Mucosa of descending colon (tissue), 3 donors: ENCODE results near the gene PEMT. TPM values are rescaled to one million over a fixed set of nuclear protein-coding genes. Genes with fewer than 3 reads are reported as not detected.
"Not testable (repeated sequence)": the region's sequence is repeated elsewhere in the genome, so short reads cannot be mapped to it uniquely, and the experiment has no call there.

Experiments
- ATAC-seq: fragments of 200-7000 bp; cut with Tn5 transposase; one replicate; pipeline ENCODE4 v1.9.1; 2020; ENCODE audit warnings: mild to moderate bottlenecking, moderate library complexity
- DNase-seq, 3 donors: peaks; one replicate each; pipeline ENCODE4 v3.0.0-alpha.2; 2020
- H3K36me3 ChIP-seq: fragments of 200-600 bp; one replicate; pipeline ENCODE4 v1.8.0; 2021; ENCODE audit warnings: low read depth, mild to moderate bottlenecking
- H3K4me1 ChIP-seq: fragments of 200-600 bp; one replicate; pipeline ENCODE4 v1.8.0; 2021; ENCODE audit warnings: low read depth, mild to moderate bottlenecking
- H3K4me3 ChIP-seq: fragments of 200-600 bp; one replicate; pipeline ENCODE4 v1.8.0; 2021; ENCODE audit warnings: mild to moderate bottlenecking
- H3K9me3 ChIP-seq: fragments of 200-600 bp; one replicate; pipeline ENCODE4 v1.8.0; 2021; ENCODE audit warnings: mild to moderate bottlenecking
- intact Hi-C, 2 donors: fragments of 100-400 bp; cut with DNase I in 1 of 2; cut with micrococcal nuclease in 1 of 2; formaldehyde crosslinking; loops; one replicate each; pipeline versions ENCODE4 v1.11.0 to v1.11.1; 2022; cut with DNase I, micrococcal nuclease
- total RNA-seq, 3 donors: library from RNA; stranded (reverse); fragmentation: NEBNext Ultra II Directional in 2 of 3; extraction: Animal tissue kit (Norgen Biotek cat#: 25700) in 2 of 3; gene quantifications; one replicate each; pipeline versions ENCODE4 v1.2.1 to v1.2.4, GENCODE V29; 2021 to 2023
- TF ChIP-seq, protein P1 (sequence below): fragments of 200-600 bp; IDR thresholded peaks from one replicate; pipeline ENCODE4 v1.8.0; 2022; ENCODE audit warnings: antibody characterized with exemption, mild to moderate bottlenecking
- donor health status: DM: no; HTN: no; CAD: no; lungs with moderate emphysema.
- donor health status: DM: no; HTN: no; CAD: no.
- donor health status: DM: no; HTN: yes; CAD: no.

The PEMT gene
- total RNA-seq, 3 donors from 2014 or later, result 15.4 to 18.3 (median 16.1) TPM

- H3K9me3 ChIP-seq, result no peaks in the 10 kb centered on the region
- H3K36me3 ChIP-seq, result no peaks in the 10 kb centered on the region
- TF ChIP-seq, protein P1, sequence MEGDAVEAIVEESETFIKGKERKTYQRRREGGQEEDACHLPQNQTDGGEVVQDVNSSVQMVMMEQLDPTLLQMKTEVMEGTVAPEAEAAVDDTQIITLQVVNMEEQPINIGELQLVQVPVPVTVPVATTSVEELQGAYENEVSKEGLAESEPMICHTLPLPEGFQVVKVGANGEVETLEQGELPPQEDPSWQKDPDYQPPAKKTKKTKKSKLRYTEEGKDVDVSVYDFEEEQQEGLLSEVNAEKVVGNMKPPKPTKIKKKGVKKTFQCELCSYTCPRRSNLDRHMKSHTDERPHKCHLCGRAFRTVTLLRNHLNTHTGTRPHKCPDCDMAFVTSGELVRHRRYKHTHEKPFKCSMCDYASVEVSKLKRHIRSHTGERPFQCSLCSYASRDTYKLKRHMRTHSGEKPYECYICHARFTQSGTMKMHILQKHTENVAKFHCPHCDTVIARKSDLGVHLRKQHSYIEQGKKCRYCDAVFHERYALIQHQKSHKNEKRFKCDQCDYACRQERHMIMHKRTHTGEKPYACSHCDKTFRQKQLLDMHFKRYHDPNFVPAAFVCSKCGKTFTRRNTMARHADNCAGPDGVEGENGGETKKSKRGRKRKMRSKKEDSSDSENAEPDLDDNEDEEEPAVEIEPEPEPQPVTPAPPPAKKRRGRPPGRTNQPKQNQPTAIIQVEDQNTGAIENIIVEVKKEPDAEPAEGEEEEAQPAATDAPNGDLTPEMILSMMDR, result no peak
- DNase-seq (no peak), ATAC-seq (no peak)
- H3K4me1 ChIP-seq, result peaks cover 4% of the 10 kb centered on the region
- intact Hi-C loops, result no loop called here
- no peak overlapping the region for H3K4me3 ChIP-seq
Observed at GRCh38 chr17:17633310-17633709, 41.8 kb upstream of the PEMT start.

- DNase-seq, H3K4me1 ChIP-seq, H3K4me3 ChIP-seq, H3K36me3 ChIP-seq, ATAC-seq, H3K9me3 ChIP-seq, intact Hi-C loops: not testable (repeated sequence)
Observed at GRCh38 chr17:17632690-17633089, 41.2 kb upstream of the PEMT start.

DNA sequence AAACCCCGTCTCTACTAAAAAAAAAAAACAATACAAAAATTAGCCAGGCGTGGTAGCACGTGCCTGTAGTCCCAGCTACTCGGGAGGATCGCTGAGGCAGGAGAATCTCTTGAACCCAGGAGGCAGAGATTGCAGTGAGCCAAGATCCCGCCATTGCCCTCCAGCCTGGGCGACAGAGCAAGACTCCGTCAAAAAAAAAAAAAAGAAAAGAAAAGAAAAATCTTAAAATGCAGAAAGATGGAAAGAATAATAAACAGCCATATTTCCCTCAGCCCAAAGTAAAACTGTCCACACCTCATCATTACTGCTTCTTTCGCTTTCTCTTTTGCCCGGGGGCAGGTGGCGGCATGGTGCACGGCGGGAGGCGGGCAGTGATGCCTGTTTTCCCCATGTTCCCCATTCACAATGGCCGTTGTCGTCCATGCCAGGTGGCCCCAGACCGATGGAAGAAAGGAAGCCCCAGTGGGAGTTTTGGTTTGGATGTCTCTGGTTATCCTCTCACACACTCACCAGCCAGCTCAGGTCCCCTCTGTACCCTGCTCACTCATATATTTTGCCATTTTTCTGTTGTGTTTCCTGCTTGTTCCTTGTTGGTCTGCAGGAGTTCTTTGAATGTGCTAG, 37.0 kb upstream of the PEMT start:
- Histone ChIP-seq H3K9me3 (no peaks in the 10 kb centered on the region), H3K4me3 (no peak overlapping the region), H3K36me3 (no peaks in the 10 kb centered on the region), H3K4me1 (peaks cover 4% of the 10 kb centered on the region)
- intact Hi-C loops, result loop anchor here in 1 of 2 donors (10.0 kb wide), 1 partner anchor 124 kb away; no protein-coding TSS in a partner anchor
- TF ChIP-seq, protein P1, result no peak
- DNase-seq, result peak; percentile 64 to 69 (median 65)
- ATAC-seq, result peak; percentile 94

GRCh38 chr17:17626840-17627239, 35.3 kb upstream of the PEMT start:
- Histone ChIP-seq H3K4me3 (no peak overlapping the region), H3K9me3 (no peaks in the 10 kb centered on the region), H3K4me1 (peaks cover 4% of the 10 kb centered on the region), H3K36me3 (no peaks in the 10 kb centered on the region)
- intact Hi-C loops, result loop anchor here in 1 of 2 donors (10.0 kb wide), 1 partner anchor 122 kb away; no protein-coding TSS in a partner anchor
- TF ChIP-seq, protein P1, result no peak
- no peak for ATAC-seq
- no peak for DNase-seq

GRCh38 chr17:17626151-17626805, 34.8 kb upstream of the PEMT start:
- TF ChIP-seq, protein P1, result no peak
- ATAC-seq, result no peak

GRCh38 chr17:17624741-17625140, 33.2 kb upstream of the PEMT start:
- H3K4me1 ChIP-seq, result peaks cover 4% of the 10 kb centered on the region
- DNase-seq (no peak), ATAC-seq (no peak)
- TF ChIP-seq, protein P1, result no peak
- no peaks in the 10 kb centered on the region for H3K36me3 ChIP-seq
- H3K9me3 ChIP-seq, result no peaks in the 10 kb centered on the region
- intact Hi-C loops, result loop anchor here in 1 of 2 donors (10.0 kb wide), 1 partner anchor 120 kb away; no protein-coding TSS in a partner anchor
- H3K4me3 ChIP-seq, result no peak overlapping the region

More at GRCh38 chr17:17626151-17626805, 34.8 kb upstream of the PEMT start:
- H3K36me3 ChIP-seq, result no peaks in the 10 kb centered on the region
- H3K4me1 ChIP-seq, result peaks cover 4% of the 10 kb centered on the region
- no peak overlapping the region for H3K4me3 ChIP-seq
- no peaks in the 10 kb centered on the region for H3K9me3 ChIP-seq
- intact Hi-C loops, result loop anchor here in 1 of 2 donors (10.0 kb wide), 1 partner anchor 121 kb away; no protein-coding TSS in a partner anchor
- no peak for DNase-seq
